ENCODE measurements around the gene ZSWIM4.

The ZSWIM4 gene

DNA sequence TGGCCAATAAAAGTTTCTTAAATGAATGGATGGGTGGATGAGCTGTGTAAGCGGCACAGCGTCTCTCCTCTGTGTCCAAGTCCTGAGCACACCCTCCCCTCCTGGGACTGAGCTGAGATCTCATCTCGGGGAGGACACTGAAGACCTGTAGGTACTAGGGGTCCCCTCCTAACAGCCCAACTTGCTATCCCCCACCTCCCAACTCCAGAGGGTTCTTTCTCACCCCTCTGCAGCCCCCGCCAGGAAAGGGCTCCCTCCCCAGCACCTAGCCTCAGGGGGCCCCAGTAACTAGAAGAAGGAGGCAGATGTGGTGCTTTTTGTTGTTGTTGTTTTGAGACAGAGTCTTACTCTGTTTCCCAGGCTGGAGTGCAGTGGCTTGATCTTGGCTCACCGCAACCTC is 80.6 kb downstream of the ZSWIM4 start:
- no peak for DNase-seq (ENCODE audit: low spot score)

DNA sequence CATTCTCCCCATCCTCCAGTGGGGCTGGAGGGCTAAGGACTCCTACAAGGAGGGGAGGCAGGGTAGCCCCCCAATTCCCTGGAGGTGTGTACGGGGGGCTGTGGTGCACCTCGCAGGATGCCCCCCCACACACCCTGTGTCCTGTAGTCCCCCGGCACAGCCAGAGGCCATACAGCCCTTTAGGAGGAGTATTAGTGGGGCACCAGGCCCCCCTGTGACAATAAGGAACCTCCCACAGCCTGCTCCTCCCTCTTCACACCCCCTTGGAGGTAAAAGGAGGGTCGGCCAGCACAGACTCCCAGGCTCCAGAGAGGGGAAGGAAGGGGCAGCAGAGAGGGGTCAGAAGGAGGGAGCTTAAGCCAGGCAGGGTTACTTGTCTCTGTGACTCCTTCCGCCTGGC is 81.6 kb downstream of the ZSWIM4 start, which contains the start of gene NANOS3:
Gene NANOS3, plus strand, starts transcription at position 301 of the 400 bp plus-strand sequence. CDS start 115 bp downstream, outside the sequence.
- DNase-seq (ENCODE audit: low spot score) = no peak

DNA sequence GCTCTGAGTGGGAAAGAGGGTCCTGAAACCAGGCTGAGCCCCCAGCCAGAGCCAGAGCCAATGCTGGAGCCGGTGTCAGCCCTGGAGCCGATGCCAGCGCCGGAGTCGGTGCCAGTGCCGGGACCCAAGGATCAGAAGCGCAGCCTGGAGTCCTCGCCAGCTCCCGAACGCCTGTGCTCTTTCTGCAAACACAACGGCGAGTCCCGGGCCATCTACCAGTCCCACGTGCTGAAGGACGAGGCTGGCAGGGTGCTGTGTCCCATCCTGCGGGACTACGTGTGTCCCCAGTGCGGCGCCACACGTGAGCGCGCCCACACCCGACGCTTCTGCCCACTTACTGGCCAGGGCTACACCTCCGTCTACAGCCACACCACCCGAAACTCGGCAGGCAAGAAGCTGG is 82.1 kb downstream of the ZSWIM4 start:
- no peak for DNase-seq (ENCODE audit: low spot score)

DNA sequence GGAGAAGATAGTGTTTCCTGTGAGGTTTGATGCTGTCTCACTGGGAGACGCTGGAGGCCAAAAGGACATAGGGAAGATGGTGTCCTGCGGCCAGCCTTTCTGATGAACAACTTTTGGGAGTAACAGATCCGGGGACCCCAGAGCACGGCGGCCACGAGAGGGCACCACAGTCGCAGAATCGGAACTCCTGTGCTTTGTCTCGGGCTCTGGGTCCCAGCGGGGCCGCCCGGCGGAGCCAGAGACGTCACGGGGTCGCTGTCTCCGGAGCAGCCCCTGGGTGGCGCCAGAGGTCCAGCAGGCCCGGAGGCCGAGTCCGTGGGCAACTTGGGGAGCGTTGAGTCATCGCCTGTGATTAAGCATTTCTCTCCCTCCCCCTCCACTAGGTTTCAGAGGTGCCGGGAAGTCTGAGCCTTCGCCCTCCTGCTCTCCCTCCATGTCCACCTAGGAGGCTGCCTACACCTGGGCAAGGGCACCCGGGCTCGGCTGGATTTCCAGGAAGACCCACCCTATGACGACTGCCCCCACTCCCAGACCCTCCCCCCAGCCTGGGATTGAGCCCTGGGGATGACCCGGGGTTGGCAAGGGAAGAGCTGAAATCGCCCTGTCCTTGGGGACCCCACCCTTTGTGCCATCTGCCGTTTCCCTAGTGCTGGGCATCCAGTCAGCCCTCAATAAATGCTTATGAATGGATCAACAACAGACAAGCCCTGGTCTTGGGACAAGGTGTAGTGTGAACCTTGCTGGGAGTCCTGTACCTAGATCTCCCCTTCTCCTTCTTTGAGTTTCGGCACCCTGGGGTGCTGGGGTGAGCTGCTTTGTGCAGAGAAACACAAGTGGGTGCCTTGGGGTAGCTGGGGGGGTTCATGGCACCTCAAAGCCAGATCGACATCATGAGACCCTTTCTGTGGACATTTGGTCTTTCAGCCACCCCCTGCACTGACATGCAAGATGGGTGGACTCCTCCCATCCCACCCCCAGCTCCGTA is 85.1 kb downstream of the ZSWIM4 start:
- peak; percentile 90 for DNase-seq (ENCODE audit: low spot score)

DNA sequence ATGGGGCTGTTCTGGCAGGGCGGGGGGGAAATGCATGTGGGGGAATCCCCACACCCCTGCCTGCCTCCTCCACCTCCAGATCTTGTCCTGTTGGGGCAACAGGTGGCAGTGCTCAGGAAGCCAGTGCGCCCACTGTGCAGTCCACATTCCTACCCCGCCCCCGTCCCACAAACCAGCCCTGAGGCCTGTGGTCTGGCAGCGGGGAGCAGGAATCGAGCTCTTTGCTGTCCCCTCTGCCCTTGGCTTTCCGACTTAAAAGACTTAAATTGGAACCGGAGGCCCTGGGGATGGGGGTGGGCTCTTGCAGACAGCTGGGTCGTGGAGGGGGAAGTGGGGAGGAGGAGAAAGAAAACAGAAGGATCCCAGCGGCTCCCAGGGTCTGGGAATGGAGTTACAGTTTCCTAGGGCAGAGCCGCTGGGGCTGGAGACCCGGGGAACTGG is 86.0 kb downstream of the ZSWIM4 start:
- DNase-seq (ENCODE audit: low spot score) = no peak

Data from HuH-7 (cell line).